HCT116 (cell line): ENCODE results near the gene KRT7.

ENCODE experiments used
- CEBPB ChIP-seq: IDR thresholded peaks from 2 replicates; pipeline ENCODE4 v1.6.1; 2012; ENCODE audit warnings: low read depth
- ELF1 ChIP-seq: IDR thresholded peaks from 2 replicates; pipeline ENCODE4 v1.6.1; 2012; ENCODE audit warnings: low read depth, borderline replicate concordance
- EZH2 ChIP-seq: fragments of 200-600 bp; sonication (generic); IDR thresholded peaks from 2 replicates; pipeline ENCODE4 v1.6.1; 2017; ENCODE audit warnings: antibody characterized with exemption, mixed run types
- FOSL1 ChIP-seq: IDR thresholded peaks from 2 replicates; pipeline ENCODE4 v1.6.1; 2012; ENCODE audit warnings: low read depth
- JUND ChIP-seq: IDR thresholded peaks from 2 replicates; pipeline ENCODE4 v1.6.1; 2012
- POLR2A ChIP-seq: IDR thresholded peaks from 2 replicates; pipeline ENCODE4 v1.7.0; 2011; ENCODE audit warnings: borderline replicate concordance; ENCODE audit not compliant: insufficient read depth, insufficient read length; ENCODE audit errors: extremely low read depth
- POLR2AphosphoS5 ChIP-seq: IDR thresholded peaks from 2 replicates; pipeline ENCODE4 v1.6.1; 2011; ENCODE audit warnings: mild to moderate bottlenecking, low read depth, low read length, moderate library complexity
- RAD21 ChIP-seq: IDR thresholded peaks from 2 replicates; pipeline ENCODE4 v1.6.1; 2012; ENCODE audit warnings: low read depth, mild to moderate bottlenecking
- SIN3A ChIP-seq: IDR thresholded peaks from 2 replicates; pipeline ENCODE4 v1.6.1; 2012; ENCODE audit warnings: low read depth
- SP1 ChIP-seq: IDR thresholded peaks from 2 replicates; pipeline ENCODE4 v1.6.1; 2012; ENCODE audit warnings: low read depth
- TF ChIP-seq, protein P1 (sequence below), 3 experiments: fragments of 200-600 bp in 1 of 3; sonication (generic) in 1 of 3; IDR thresholded peaks in 2 of 3; conservative IDR thresholded peaks in 1 of 3; 2 replicates each; pipeline ENCODE4 v1.5.1; 2012 to 2017; ENCODE audit warnings: low read depth in 2 of 3, low read length in 2 of 3, antibody characterized with exemption in 1 of 3, borderline replicate concordance in 1 of 3, control low read depth in 1 of 3, mild to moderate bottlenecking in 1 of 3, mixed read lengths in 1 of 3, mixed run types in 1 of 3, moderate library complexity in 1 of 3; ENCODE audit not compliant: insufficient read depth in 1 of 3
- TF ChIP-seq, protein P2 (sequence below): IDR thresholded peaks from 2 replicates; pipeline ENCODE4 v1.6.1; 2011; ENCODE audit warnings: mild to moderate bottlenecking, low read length, moderate library complexity; ENCODE audit not compliant: insufficient replicate concordance; ENCODE audit errors: extremely low read depth
- TF ChIP-seq, protein P3 (sequence below): IDR thresholded peaks from 2 replicates; pipeline ENCODE4 v1.6.1; 2012
- TF ChIP-seq, protein P4 (sequence below): IDR thresholded peaks from 2 replicates; pipeline ENCODE4 v1.6.1; 2012

DNA sequence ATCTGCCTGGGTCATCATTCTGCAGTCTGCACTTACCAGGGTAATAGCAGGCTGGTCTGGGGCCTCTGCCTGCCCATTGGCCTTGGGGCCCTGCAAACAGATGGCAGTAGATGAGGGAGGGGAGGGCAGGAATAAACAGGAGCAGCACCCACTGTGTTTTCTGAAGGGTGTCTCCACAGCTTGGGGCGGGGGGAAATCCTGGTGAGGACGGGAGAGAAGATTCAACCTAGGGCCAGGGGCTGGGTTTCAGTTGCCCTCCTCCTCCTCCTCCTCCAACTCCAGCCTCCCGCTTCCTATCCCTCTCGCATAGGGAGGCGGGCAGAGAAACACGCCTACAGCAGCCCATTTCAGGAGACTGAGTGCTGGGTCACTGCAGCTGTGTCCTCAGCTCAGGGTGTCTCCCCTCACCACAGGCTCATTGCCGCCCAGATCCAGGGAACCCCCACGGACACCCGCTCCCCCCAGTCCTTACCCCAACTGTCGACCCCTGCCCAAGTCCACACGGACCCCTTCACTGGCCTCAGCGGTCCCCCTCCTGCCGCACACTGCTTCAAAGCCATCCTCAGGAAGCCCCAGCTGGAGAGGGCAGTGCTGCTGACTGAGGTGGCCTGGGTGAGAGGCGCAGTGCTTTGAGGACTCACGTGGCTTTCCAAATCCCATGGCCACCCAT lies 32.1 kb upstream of the KRT7 start:
- TF ChIP-seq, protein P1, sequence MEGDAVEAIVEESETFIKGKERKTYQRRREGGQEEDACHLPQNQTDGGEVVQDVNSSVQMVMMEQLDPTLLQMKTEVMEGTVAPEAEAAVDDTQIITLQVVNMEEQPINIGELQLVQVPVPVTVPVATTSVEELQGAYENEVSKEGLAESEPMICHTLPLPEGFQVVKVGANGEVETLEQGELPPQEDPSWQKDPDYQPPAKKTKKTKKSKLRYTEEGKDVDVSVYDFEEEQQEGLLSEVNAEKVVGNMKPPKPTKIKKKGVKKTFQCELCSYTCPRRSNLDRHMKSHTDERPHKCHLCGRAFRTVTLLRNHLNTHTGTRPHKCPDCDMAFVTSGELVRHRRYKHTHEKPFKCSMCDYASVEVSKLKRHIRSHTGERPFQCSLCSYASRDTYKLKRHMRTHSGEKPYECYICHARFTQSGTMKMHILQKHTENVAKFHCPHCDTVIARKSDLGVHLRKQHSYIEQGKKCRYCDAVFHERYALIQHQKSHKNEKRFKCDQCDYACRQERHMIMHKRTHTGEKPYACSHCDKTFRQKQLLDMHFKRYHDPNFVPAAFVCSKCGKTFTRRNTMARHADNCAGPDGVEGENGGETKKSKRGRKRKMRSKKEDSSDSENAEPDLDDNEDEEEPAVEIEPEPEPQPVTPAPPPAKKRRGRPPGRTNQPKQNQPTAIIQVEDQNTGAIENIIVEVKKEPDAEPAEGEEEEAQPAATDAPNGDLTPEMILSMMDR (IDR thresholded peaks at IDR 0.05 in 2 of 3, conservative IDR thresholded peaks at IDR 0.05 in 1 of 3; ENCODE audit: borderline replicate concordance in 1 of 3, insufficient read depth in 1 of 3, low read depth in 2 of 3, low read length in 2 of 3), result no peak
- TF ChIP-seq POLR2A (no peak), EZH2 (no peak), FOSL1 (no peak), CEBPB (no peak), JUND (no peak), ELF1 (no peak), POLR2AphosphoS5 (no peak), SP1 (no peak), SIN3A (no peak), RAD21 (no peak)
- TF ChIP-seq, protein P2, sequence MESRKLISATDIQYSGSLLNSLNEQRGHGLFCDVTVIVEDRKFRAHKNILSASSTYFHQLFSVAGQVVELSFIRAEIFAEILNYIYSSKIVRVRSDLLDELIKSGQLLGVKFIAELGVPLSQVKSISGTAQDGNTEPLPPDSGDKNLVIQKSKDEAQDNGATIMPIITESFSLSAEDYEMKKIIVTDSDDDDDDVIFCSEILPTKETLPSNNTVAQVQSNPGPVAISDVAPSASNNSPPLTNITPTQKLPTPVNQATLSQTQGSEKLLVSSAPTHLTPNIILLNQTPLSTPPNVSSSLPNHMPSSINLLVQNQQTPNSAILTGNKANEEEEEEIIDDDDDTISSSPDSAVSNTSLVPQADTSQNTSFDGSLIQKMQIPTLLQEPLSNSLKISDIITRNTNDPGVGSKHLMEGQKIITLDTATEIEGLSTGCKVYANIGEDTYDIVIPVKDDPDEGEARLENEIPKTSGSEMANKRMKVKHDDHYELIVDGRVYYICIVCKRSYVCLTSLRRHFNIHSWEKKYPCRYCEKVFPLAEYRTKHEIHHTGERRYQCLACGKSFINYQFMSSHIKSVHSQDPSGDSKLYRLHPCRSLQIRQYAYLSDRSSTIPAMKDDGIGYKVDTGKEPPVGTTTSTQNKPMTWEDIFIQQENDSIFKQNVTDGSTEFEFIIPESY, result no peak
- TF ChIP-seq, protein P3, sequence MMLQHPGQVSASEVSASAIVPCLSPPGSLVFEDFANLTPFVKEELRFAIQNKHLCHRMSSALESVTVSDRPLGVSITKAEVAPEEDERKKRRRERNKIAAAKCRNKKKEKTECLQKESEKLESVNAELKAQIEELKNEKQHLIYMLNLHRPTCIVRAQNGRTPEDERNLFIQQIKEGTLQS, result no peak
- TF ChIP-seq, protein P4, sequence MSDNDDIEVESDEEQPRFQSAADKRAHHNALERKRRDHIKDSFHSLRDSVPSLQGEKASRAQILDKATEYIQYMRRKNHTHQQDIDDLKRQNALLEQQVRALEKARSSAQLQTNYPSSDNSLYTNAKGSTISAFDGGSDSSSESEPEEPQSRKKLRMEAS, result no peak
